ENCODE results near the gene ACAP2. TPM values are rescaled to one million over a fixed set of nuclear protein-coding genes. Genes with fewer than 3 reads are reported as not detected.

ACAP2 gene
- total RNA-seq, 2 experiments from 2014 or later: 54.6 to 55.7 TPM

GRCh38 chr3:195257454-195258448, 185.1 kb downstream of the ACAP2 start:
- H3K9me3 Mint-ChIP-seq: no peaks in the 10 kb centered on the region
- H3K4me1 Mint-ChIP-seq (ENCODE audit: low read depth): peaks cover 23% of the 10 kb centered on the region
- DNase-seq (no peak), ATAC-seq (no peak)
- peak overlapping the region; percentile 73 for H3K27ac Mint-ChIP-seq
- CTCF ChIA-PET: interaction anchor here (0.8 to 3.6 kb wide), 5 partner anchors 13 to 575 kb away, joined by 3 to 18 read pairs (median 10); partner anchors contain the start of gene XXYLT1
- no peaks in the 10 kb centered on the region for H3K27me3 Mint-ChIP-seq
- POLR2A ChIA-PET: interaction anchor here (0.9 kb wide), 1 partner anchor 570 kb away, joined by 3 read pairs; no protein-coding TSS in a partner anchor
- peaks cover 2% of the 10 kb centered on the region for H3K36me3 Mint-ChIP-seq (ENCODE audit: low read depth)
- TF ChIP-seq, protein P1, sequence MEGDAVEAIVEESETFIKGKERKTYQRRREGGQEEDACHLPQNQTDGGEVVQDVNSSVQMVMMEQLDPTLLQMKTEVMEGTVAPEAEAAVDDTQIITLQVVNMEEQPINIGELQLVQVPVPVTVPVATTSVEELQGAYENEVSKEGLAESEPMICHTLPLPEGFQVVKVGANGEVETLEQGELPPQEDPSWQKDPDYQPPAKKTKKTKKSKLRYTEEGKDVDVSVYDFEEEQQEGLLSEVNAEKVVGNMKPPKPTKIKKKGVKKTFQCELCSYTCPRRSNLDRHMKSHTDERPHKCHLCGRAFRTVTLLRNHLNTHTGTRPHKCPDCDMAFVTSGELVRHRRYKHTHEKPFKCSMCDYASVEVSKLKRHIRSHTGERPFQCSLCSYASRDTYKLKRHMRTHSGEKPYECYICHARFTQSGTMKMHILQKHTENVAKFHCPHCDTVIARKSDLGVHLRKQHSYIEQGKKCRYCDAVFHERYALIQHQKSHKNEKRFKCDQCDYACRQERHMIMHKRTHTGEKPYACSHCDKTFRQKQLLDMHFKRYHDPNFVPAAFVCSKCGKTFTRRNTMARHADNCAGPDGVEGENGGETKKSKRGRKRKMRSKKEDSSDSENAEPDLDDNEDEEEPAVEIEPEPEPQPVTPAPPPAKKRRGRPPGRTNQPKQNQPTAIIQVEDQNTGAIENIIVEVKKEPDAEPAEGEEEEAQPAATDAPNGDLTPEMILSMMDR (IDR thresholded peaks at IDR 0.05): no peak
- intact Hi-C loops (cut with micrococcal nuclease): loop anchor here (2.0 to 5.0 kb wide), 2 partner anchors 130 to 575 kb away; no protein-coding TSS in a partner anchor
- H3K4me3 Mint-ChIP-seq: no peak overlapping the region

GRCh38 chr3:195256639-195257453, 186.0 kb downstream of the ACAP2 start:
- no peaks in the 10 kb centered on the region for H3K27me3 Mint-ChIP-seq
- CTCF ChIA-PET: interaction anchor here (1.2 to 3.6 kb wide), 5 partner anchors 14 to 585 kb away, joined by 3 to 18 read pairs (median 10); partner anchors contain the start of genes LSG1 and XXYLT1
- H3K4me3 Mint-ChIP-seq: no peak overlapping the region
- POLR2A ChIA-PET: interaction anchor here (0.9 kb wide), 1 partner anchor 569 kb away, joined by 3 read pairs; no protein-coding TSS in a partner anchor
- no peak overlapping the region for H3K27ac Mint-ChIP-seq
- intact Hi-C loops (cut with micrococcal nuclease): loop anchor here (5.0 kb wide), 1 partner anchor 130 kb away; no protein-coding TSS in a partner anchor
- no peaks in the 10 kb centered on the region for H3K9me3 Mint-ChIP-seq
- peaks cover 29% of the 10 kb centered on the region for H3K4me1 Mint-ChIP-seq (ENCODE audit: low read depth)
- peaks cover 2% of the 10 kb centered on the region for H3K36me3 Mint-ChIP-seq (ENCODE audit: low read depth)
- DNase-seq (no peak), ATAC-seq (no peak)
- TF ChIP-seq, protein P1 (IDR thresholded peaks at IDR 0.05): no peak

DNA sequence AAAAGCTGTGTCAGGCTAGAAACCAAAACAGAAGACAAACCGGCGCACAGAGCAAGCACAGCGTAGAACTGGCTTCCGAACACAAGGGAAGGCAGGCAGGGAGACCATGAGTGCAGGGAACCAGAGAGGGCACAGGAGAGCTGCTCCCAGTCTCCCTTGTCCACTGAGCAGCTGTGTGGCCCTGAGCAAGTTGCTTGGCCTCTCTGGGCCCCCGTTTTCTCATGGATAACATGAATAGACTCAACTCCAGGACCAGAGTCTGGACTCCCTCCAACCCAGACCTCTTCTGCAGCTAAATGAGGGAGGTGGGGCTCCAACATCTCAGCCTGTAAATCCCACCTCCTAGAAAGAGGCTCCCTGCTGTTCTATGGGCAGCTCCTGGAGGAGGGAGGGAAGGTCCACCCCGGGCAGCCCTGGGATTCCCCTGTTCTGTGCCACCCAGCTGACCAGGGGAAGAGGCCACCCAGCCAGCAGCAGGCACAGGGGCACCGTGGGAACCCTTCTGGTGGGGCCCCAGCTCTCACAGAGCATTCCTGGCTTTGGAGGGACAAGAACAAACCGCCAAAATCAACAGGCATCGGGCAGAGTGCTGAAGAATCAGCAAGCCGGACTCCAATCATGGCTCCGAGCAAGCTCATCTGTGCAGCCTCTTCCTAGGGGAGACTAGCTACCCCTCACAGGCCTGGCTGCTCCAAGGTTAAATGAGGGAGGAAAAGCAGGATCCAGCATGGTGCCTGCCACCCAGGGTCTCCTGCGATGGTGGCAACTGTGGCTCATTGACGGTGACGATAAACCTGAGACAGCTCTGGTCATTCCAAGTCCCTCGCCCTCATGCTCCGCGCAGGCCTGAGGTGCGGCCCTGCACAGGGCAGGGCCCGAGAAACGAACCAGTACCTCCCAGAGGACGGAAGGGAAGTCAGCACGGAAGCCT, 187.0 kb downstream of the ACAP2 start:
- no peaks in the 10 kb centered on the region for H3K9me3 Mint-ChIP-seq
- ChIA-PET POLR2A (interaction anchor here (0.8 kb wide), 1 partner anchor 9 kb away, joined by 3 read pairs; no protein-coding TSS in a partner anchor), CTCF (interaction anchor here (0.6 to 3.6 kb wide), 6 partner anchors 15 to 584 kb away, joined by 3 to 18 read pairs (median 3); partner anchors contain the start of genes LSG1 and XXYLT1)
- intact Hi-C loops (cut with micrococcal nuclease): loop anchor here (5.0 kb wide), 1 partner anchor 129 kb away; no protein-coding TSS in a partner anchor
- DNase-seq (no peak), ATAC-seq (no peak)
- H3K36me3 Mint-ChIP-seq (ENCODE audit: low read depth): peaks cover 2% of the 10 kb centered on the region
- peaks cover 35% of the 10 kb centered on the region for H3K4me1 Mint-ChIP-seq (ENCODE audit: low read depth)
- no peak overlapping the region for H3K4me3 Mint-ChIP-seq
- H3K27ac Mint-ChIP-seq: no peak overlapping the region
- TF ChIP-seq, protein P1 (IDR thresholded peaks at IDR 0.05): no peak
- H3K27me3 Mint-ChIP-seq: no peaks in the 10 kb centered on the region

DNA sequence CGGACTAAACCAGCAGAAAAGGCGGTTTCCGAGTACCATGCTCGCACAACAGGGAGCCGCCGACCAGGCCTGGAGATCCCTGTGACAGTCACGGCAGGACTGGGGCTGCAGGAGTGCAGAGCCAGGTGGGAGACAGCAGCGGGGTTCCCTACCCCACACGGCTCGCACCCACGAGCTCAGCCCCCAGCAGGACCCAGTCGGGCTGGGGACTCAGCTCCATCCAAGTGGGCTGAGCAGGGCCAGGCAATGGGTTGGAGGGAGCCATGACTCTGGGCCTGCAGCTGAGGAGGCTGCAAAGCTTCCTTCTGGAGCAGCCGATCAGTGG, 187.7 kb downstream of the ACAP2 start:
- TF ChIP-seq, protein P1 (IDR thresholded peaks at IDR 0.05): no peak
- ChIA-PET CTCF (interaction anchor here (0.6 to 2.0 kb wide), 3 partner anchors 28 to 573 kb away, joined by 3 to 7 read pairs (median 3); no protein-coding TSS in a partner anchor), POLR2A (interaction anchor here (0.8 kb wide), 1 partner anchor 10 kb away, joined by 3 read pairs; no protein-coding TSS in a partner anchor)
- DNase-seq (no peak), ATAC-seq (no peak)
- intact Hi-C loops (cut with micrococcal nuclease): loop anchor here (5.0 kb wide), 1 partner anchor 128 kb away; no protein-coding TSS in a partner anchor
- Mint-ChIP-seq H3K27me3 (no peaks in the 10 kb centered on the region), H3K36me3 (ENCODE audit: low read depth) (no peaks in the 10 kb centered on the region), H3K4me3 (no peak overlapping the region), H3K9me3 (no peaks in the 10 kb centered on the region), H3K27ac (no peak overlapping the region), H3K4me1 (ENCODE audit: low read depth) (peaks cover 37% of the 10 kb centered on the region)

Data from activated CD8-positive, alpha-beta T cell treated with anti-CD3 and anti-CD28 coated beads for 36 hours (primary cell).